GM23338 (cell line): ENCODE data around the gene GRIN2A. TPM values are rescaled to one million over a fixed set of nuclear protein-coding genes. Genes with fewer than 3 reads are reported as not detected.

ENCODE experiments used
- ATAC-seq: fragments of 200-7000 bp; cut with Tn5 transposase; 3 replicates; pipeline ENCODE4 v1.9.1; 2020
- DNase-seq: peaks from one replicate; pipeline ENCODE4 v3.0.0-alpha.2; 2015; ENCODE audit warnings: low spot score
- H2AFZ ChIP-seq: fragments of 200-600 bp; sonication (generic); 2 replicates; pipeline ENCODE4 v1.8.0; 2016; ENCODE audit warnings: antibody characterized with exemption, mild to moderate bottlenecking, moderate library complexity
- H3F3A ChIP-seq: fragments of 200-600 bp; sonication (generic); replicated peaks from 2 replicates; pipeline ENCODE4 v1.8.0; 2017; ENCODE audit warnings: antibody characterized with exemption, mixed run types, low read depth
- H3K27ac ChIP-seq: fragments of 200-600 bp; sonication (generic); 2 replicates; pipeline ENCODE4 v1.6.1; 2016; ENCODE audit warnings: low read depth
- H3K27me3 ChIP-seq: fragments of 200-600 bp; sonication (generic); 2 replicates; pipeline ENCODE4 v1.8.0; 2016; ENCODE audit warnings: mild to moderate bottlenecking, mixed run types, moderate library complexity; ENCODE audit not compliant: insufficient read depth
- H3K36me3 ChIP-seq: fragments of 200-600 bp; sonication (generic); 2 replicates; pipeline ENCODE4 v1.8.0; 2016; ENCODE audit warnings: mild to moderate bottlenecking; ENCODE audit not compliant: insufficient read depth
- H3K4me1 ChIP-seq: fragments of 200-600 bp; sonication (generic); 2 replicates; pipeline ENCODE4 v1.8.0; 2016; ENCODE audit warnings: mild to moderate bottlenecking, moderate library complexity; ENCODE audit not compliant: insufficient read depth
- H3K4me2 ChIP-seq: fragments of 200-600 bp; sonication (generic); 2 replicates; pipeline ENCODE4 v1.7.1; 2017; ENCODE audit warnings: mixed run types
- H3K4me3 ChIP-seq: fragments of 200-600 bp; sonication (generic); 2 replicates; pipeline ENCODE4 v1.6.1; 2016; ENCODE audit warnings: mixed run types
- H3K79me2 ChIP-seq: fragments of 200-600 bp; sonication (generic); replicated peaks from 2 replicates; pipeline ENCODE4 v1.8.0; 2017; ENCODE audit warnings: mild to moderate bottlenecking; ENCODE audit not compliant: insufficient read depth
- H3K9me2 ChIP-seq: fragments of 200-600 bp; sonication (generic); 2 replicates; pipeline ENCODE4 v1.8.0; 2017; ENCODE audit not compliant: insufficient read depth
- H4K20me1 ChIP-seq: fragments of 200-600 bp; sonication (generic); replicated peaks from 2 replicates; pipeline ENCODE4 v1.8.0; 2017; ENCODE audit warnings: mild to moderate bottlenecking; ENCODE audit not compliant: insufficient read depth
- H3K27ac Mint-ChIP-seq: 2 replicates; pipeline ENCODE4 v1.8.0; 2020; ENCODE audit warnings: inconsistent platforms, mild to moderate bottlenecking, moderate library complexity, mixed read lengths
- H3K27me3 Mint-ChIP-seq: 3 replicates; pipeline ENCODE4 v1.8.0; 2022; ENCODE audit warnings: low read depth, mild to moderate bottlenecking, moderate library complexity, mixed read lengths, inconsistent platforms; ENCODE audit not compliant: insufficient read depth, poor library complexity
- H3K36me3 Mint-ChIP-seq: 3 replicates; pipeline ENCODE4 v1.8.0; 2021; ENCODE audit warnings: low read depth, mild to moderate bottlenecking, inconsistent platforms, moderate library complexity, mixed read lengths
- H3K4me1 Mint-ChIP-seq: 3 replicates; pipeline ENCODE4 v1.8.0; 2020; ENCODE audit warnings: mild to moderate bottlenecking, inconsistent platforms, mixed read lengths
- H3K4me3 Mint-ChIP-seq: 3 replicates; pipeline ENCODE4 v1.8.0; 2021; ENCODE audit warnings: moderate library complexity, mild to moderate bottlenecking, inconsistent platforms, mixed read lengths
- H3K9me3 Mint-ChIP-seq: 3 replicates; pipeline ENCODE4 v1.8.0; 2020; ENCODE audit warnings: moderate library complexity, mild to moderate bottlenecking, inconsistent platforms, mixed read lengths
- CREB1 ChIP-seq: fragments of 250-450 bp; sonication (Bioruptor Pico); IDR thresholded peaks from 2 replicates; pipeline ENCODE4 v1.5.0; 2020; ENCODE audit warnings: low read depth, mild to moderate bottlenecking, moderate library complexity
- EZH2 ChIP-seq: fragments of 200-600 bp; sonication (generic); IDR thresholded peaks from one replicate; pipeline ENCODE4 v1.8.0; 2017; ENCODE audit warnings: antibody characterized with exemption, mild to moderate bottlenecking, low read depth; ENCODE audit not compliant: unreplicated experiment
- NANOG ChIP-seq: IDR thresholded peaks from 2 replicates; pipeline ENCODE4 v1.6.1; 2016; ENCODE audit warnings: antibody characterized with exemption, borderline replicate concordance
- POLR2AphosphoS5 ChIP-seq: IDR thresholded peaks from 2 replicates; pipeline ENCODE4 v1.6.1; 2016; ENCODE audit warnings: antibody characterized with exemption, low read depth
- STAT1 ChIP-seq: IDR thresholded peaks from one replicate; pipeline ENCODE4 v1.6.1; 2016; ENCODE audit warnings: antibody characterized with exemption; ENCODE audit not compliant: unreplicated experiment
- ZNF114 ChIP-seq: fragments of 250-450 bp; sonication (Bioruptor Pico); IDR thresholded peaks from 2 replicates; pipeline ENCODE4 v1.5.0; 2020; ENCODE audit warnings: mild to moderate bottlenecking, moderate library complexity
- ZNF331 ChIP-seq: fragments of 250-450 bp; sonication (Bioruptor Pico); IDR thresholded peaks from 2 replicates; pipeline ENCODE4 v1.5.0; 2020; ENCODE audit warnings: low read depth, mild to moderate bottlenecking, moderate library complexity
- ZNF462 ChIP-seq: fragments of 250-450 bp; sonication (Bioruptor Pico); IDR thresholded peaks from 2 replicates; pipeline ENCODE4 v1.5.0; 2020; ENCODE audit warnings: mild to moderate bottlenecking, moderate library complexity
- polyA plus RNA-seq: library from polyadenylated mRNA; unstranded; fragments of >200 nt; fragmentation: Nextera tagmentation; extraction: Ambion mirVana; gene quantifications from 2 replicates; pipeline ENCODE4 v1.2.1, GENCODE V29; 2016
- total RNA-seq: library from RNA; depleted of rRNA; stranded (reverse); fragments of >200 nt; shearing (Covaris generic); gene quantifications from 2 replicates; pipeline ENCODE4 v1.2.3, GENCODE V29; 2014

The GRIN2A gene
- total and polyA plus RNA-seq, 2 experiments from 2014 or later = 0.89 to 5.1 TPM

- no peak for TF ChIP-seq ZNF462
- no peak for TF ChIP-seq POLR2AphosphoS5
- TF ChIP-seq CREB1 (CRISPR knock-in tag) = no peak
Measured at GRCh38 chr16:10048850-10049249, 133.4 kb downstream of the GRIN2A start (continued).

GRCh38 chr16:10045947-10046346, 136.3 kb downstream of the GRIN2A start:
- no peaks in the 10 kb centered on the region for H3K4me1 ChIP-seq
- H3K4me3 ChIP-seq = no peak overlapping the region
- no peak overlapping the region for H3K4me2 ChIP-seq
- H3K79me2 ChIP-seq = no peaks in the 10 kb centered on the region
- H3K9me3 Mint-ChIP-seq = peaks cover 5% of the 10 kb centered on the region; the same call in 1 of the 3 replicates
- no peaks in the 10 kb centered on the region for H3K36me3 ChIP-seq
- no peaks in the 10 kb centered on the region; the same call in 2 of the 3 replicates for H3K4me1 Mint-ChIP-seq
- H3K36me3 Mint-ChIP-seq = no peaks in the 10 kb centered on the region
- no peak overlapping the region for H3K4me3 Mint-ChIP-seq
- ATAC-seq (no peak), DNase-seq (no peak)
- peaks cover 11% of the 10 kb centered on the region; the same call in 1 of the 2 replicates for H3K9me2 ChIP-seq
- H3K27me3 Mint-ChIP-seq = no peaks in the 10 kb centered on the region
- H3F3A ChIP-seq = no peaks in the 10 kb centered on the region
- no peaks in the 10 kb centered on the region for H4K20me1 ChIP-seq
- H3K27ac ChIP-seq = no peak overlapping the region
- H3K27me3 ChIP-seq = no peaks in the 10 kb centered on the region
- H3K27ac Mint-ChIP-seq = no peak overlapping the region
- H2AFZ ChIP-seq = no peak overlapping the region
- TF ChIP-seq EZH2 (no peak), ZNF114 (CRISPR knock-in tag) (no peak), CREB1 (CRISPR knock-in tag) (no peak), ZNF462 (no peak), POLR2AphosphoS5 (no peak), STAT1 (no peak), ZNF331 (no peak), NANOG (no peak)
